HepG2 (cell line): Measurements from ENCODE around the gene SUMO4. TPM values are rescaled to one million over a fixed set of nuclear protein-coding genes. Genes with fewer than 3 reads are reported as not detected.

Experiments used
- CCDC6 ChIP-seq: sonication (generic); formaldehyde crosslinking; IDR thresholded peaks from 2 replicates; pipeline ENCODE4 v1.8.1; 2022; ENCODE audit warnings: mild to moderate bottlenecking, missing genetic modification reagents, moderate library complexity
- CEBPB ChIP-seq: IDR thresholded peaks from 2 replicates; pipeline ENCODE4 v1.6.1; 2011; ENCODE audit warnings: low read depth, low read length, improper control_type of control experiment, borderline replicate concordance
- FOXK1 ChIP-seq: sonication (generic); formaldehyde crosslinking; IDR thresholded peaks from 2 replicates; pipeline ENCODE4 v1.4.0; 2020; ENCODE audit warnings: low read depth, missing genetic modification reagents, borderline replicate concordance
- KDM1A ChIP-seq: IDR thresholded peaks from 2 replicates; pipeline ENCODE4 v1.6.1; 2016; ENCODE audit warnings: missing compliant biosample characterization
- MYNN ChIP-seq: sonication (generic); formaldehyde crosslinking; IDR thresholded peaks from 2 replicates; pipeline ENCODE4 v1.4.0; 2020; ENCODE audit warnings: mild to moderate bottlenecking, low read depth, missing genetic modification reagents
- SMYD3 ChIP-seq: sonication (generic); formaldehyde crosslinking; IDR thresholded peaks from 2 replicates; pipeline ENCODE4 v1.8.1; 2023; ENCODE audit warnings: mild to moderate bottlenecking, missing genetic modification reagents
- SOX13 ChIP-seq, 3 experiments: fragments of 450-650 bp in 1 of 3; sonication (generic) in 1 of 3; formaldehyde crosslinking in 1 of 3; IDR thresholded peaks in 2 of 3; conservative IDR thresholded peaks in 1 of 3; 2 replicates each; pipeline versions ENCODE4 v1.5.0 to v1.6.1; 2016 to 2020; ENCODE audit warnings: antibody characterized with exemption in 1 of 3, mild to moderate bottlenecking in 1 of 3, missing compliant biosample characterization in 1 of 3, missing genetic modification reagents in 1 of 3, moderate library complexity in 1 of 3
- ZIK1 ChIP-seq: sonication (generic); formaldehyde crosslinking; IDR thresholded peaks from 2 replicates; pipeline ENCODE4 v1.5.0; 2020; ENCODE audit warnings: mild to moderate bottlenecking, low read depth, missing genetic modification reagents, borderline replicate concordance
- ZNF256 ChIP-seq: sonication (generic); formaldehyde crosslinking; conservative IDR thresholded peaks from 2 replicates; pipeline ENCODE4 v1.4.0; 2020; ENCODE audit warnings: missing genetic modification reagents
- ZNF501 ChIP-seq: sonication (generic); formaldehyde crosslinking; IDR thresholded peaks from 2 replicates; pipeline ENCODE4 v1.5.1; 2020; ENCODE audit warnings: mild to moderate bottlenecking, moderate library complexity, missing genetic modification reagents
- ZNF674 ChIP-seq: sonication (generic); formaldehyde crosslinking; IDR thresholded peaks from 2 replicates; pipeline ENCODE4 v1.5.0; 2020; ENCODE audit warnings: low read depth, mild to moderate bottlenecking, missing genetic modification reagents
- ZNF768 ChIP-seq: sonication (generic); formaldehyde crosslinking; IDR thresholded peaks from 2 replicates; pipeline ENCODE4 v1.4.0; 2020; ENCODE audit warnings: missing genetic modification reagents
- ZNF839 ChIP-seq: sonication (generic); formaldehyde crosslinking; IDR thresholded peaks from 2 replicates; pipeline ENCODE4 v1.4.0; 2020; ENCODE audit warnings: missing genetic modification reagents, mild to moderate bottlenecking, borderline replicate concordance
- polyA plus RNA-seq, 8 experiments: library from polyadenylated mRNA; depleted of rRNA in 3 of 8; stranded (reverse) in 7 of 8; unstranded in 1 of 8; fragments of >200 nt; fragmentation: Illumina TruSeq in 4 of 8; extraction: Trizol in 4 of 8; gene quantifications; 2 replicates each; pipeline versions ENCODE4 v1.2.1 to v1.2.3, GENCODE V29; 2011 to 2016; ENCODE audit warnings: low read depth in 4 of 8, missing spikeins in 1 of 8, mixed read lengths in 1 of 8; ENCODE audit not compliant: insufficient read depth in 1 of 8
- total RNA-seq, 5 experiments: library from RNA; depleted of rRNA; stranded (reverse); fragments of >200 nt; fragmentation: Illumina TruSeq; extraction: Trizol; gene quantifications; 2 replicates each; pipeline ENCODE4 v1.2.3, GENCODE V29; 2016; ENCODE audit warnings: low read depth in 1 of 5
- TF ChIP-seq, protein P1 (sequence below): sonication (generic); formaldehyde crosslinking; IDR thresholded peaks from 2 replicates; pipeline ENCODE4 v1.8.0; 2022; ENCODE audit warnings: missing genetic modification reagents, low read depth, mild to moderate bottlenecking, borderline replicate concordance
- TF ChIP-seq, protein P2 (sequence below): sonication (generic); formaldehyde crosslinking; IDR thresholded peaks from 2 replicates; pipeline ENCODE4 v1.8.0; 2022; ENCODE audit warnings: mild to moderate bottlenecking, missing genetic modification reagents, borderline replicate concordance
- TF ChIP-seq, protein P3 (sequence below), 2 experiments: IDR thresholded peaks; 2 replicates each; pipeline ENCODE4 v1.6.1; 2011 to 2012; ENCODE audit warnings: low read length in 2 of 2, borderline replicate concordance in 1 of 2, low read depth in 1 of 2, mild to moderate bottlenecking in 1 of 2, moderate library complexity in 1 of 2
- TF ChIP-seq, protein P4 (sequence below): sonication (generic); formaldehyde crosslinking; IDR thresholded peaks from 2 replicates; pipeline ENCODE4 v1.8.0; 2022; ENCODE audit warnings: missing genetic modification reagents, mild to moderate bottlenecking, inconsistent platforms, borderline replicate concordance
- TF ChIP-seq, protein P5 (sequence below): sonication (generic); formaldehyde crosslinking; IDR thresholded peaks from 2 replicates; pipeline ENCODE4 v1.5.0; 2020; ENCODE audit warnings: mild to moderate bottlenecking, missing genetic modification reagents

The SUMO4 gene
- total and polyA plus RNA-seq, 2 of the 13 experiments (the other 11 are each of a cell fraction or from before 2014, with no cell fraction given): 0.22 to 1.2 TPM

DNA sequence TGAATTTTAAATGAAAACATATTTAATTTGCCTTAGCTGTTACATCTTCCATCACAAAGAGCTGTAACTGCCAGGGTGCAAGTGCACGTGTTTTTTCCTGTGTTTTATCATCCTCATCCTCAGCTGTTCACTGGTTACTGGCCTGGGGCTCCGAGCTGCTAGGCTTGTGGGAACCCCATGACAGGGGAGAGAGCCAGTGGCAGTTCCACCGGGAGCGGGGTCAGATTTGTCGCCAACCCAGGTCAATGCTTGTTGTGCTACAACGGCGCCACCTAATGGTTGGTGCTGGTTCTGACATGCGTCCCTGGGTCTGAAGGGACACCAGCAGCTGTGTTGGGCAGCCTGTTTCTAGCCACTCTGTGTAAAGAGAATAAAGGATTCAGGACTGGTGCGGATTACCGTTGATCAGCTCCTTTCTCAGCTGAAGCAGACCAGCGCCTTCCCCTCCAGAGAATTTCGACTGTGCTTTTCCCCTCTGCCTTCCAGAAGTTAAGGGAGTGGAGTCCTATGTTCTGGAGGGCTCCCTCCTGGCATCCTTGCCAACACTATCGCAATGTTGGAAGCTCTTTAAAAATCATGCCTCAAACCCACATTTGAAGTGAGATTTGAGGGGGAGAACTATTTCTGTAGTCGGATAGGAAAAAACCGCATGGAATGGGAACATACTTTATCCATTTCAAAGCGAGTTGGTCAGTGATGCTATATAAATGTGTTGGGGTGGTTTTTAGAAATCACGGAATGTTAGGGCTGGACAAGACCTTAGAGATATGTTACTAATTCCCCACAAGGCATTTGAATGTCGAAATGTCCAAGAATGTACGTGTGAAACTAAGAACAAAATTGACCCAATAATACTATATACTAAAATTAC is 32.1 kb downstream of the SUMO4 start (continued):
- TF ChIP-seq CEBPB (no peak), ZNF674 (CRISPR knock-in tag) (no peak), ZNF768 (CRISPR knock-in tag) (peak; percentile 43; the same call in 1 of the 2 replicates), SMYD3 (CRISPR knock-in tag) (no peak), SOX13 (IDR thresholded peaks at IDR 0.05) (no peak), SOX13 (CRISPR knock-in tag; conservative IDR thresholded peaks at IDR 0.05 in 1 of 2, IDR thresholded peaks at IDR 0.05 in 1 of 2) (peak in 1 of 2 experiments; percentile 29; a peak in 1 of 4 replicates), CCDC6 (CRISPR knock-in tag) (no peak), FOXK1 (CRISPR knock-in tag) (peak; percentile 54; the same call in 1 of the 2 replicates), ZNF501 (CRISPR knock-in tag) (peak; percentile 75), KDM1A (no peak), ZIK1 (0 out of 2 replicates have a peak, but pooled peaks have one; percentile 46), MYNN (CRISPR knock-in tag) (no peak), ZNF839 (CRISPR knock-in tag) (no peak), ZNF256 (no peak)
- TF ChIP-seq, protein P1, sequence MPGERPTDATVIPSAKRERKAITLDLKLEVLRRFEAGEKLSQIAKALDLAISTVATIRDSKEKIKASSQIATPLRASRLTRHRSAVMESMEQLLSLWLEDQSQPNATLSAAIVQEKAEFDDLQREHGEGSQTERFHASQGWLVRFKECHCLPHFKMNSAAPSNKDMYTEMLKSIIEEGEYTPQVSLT (CRISPR knock-in tag): no peak
- TF ChIP-seq, protein P2, sequence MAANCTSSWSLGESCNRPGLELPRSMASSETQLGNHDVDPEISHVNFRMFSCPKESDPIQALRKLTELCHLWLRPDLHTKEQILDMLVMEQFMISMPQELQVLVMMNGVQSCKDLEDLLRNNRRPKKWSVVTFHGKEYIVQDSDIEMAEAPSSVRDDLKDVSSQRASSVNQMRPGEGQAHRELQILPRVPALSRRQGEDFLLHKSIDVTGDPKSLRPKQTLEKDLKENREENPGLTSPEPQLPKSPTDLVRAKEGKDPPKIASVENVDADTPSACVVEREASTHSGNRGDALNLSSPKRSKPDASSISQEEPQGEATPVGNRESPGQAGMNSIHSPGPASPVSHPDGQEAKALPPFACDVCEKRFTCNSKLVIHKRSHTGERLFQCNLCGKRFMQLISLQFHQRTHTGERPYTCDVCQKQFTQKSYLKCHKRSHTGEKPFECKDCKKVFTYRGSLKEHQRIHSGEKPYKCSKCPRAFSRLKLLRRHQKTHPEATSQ (CRISPR knock-in tag): no peak
- TF ChIP-seq, protein P3, sequence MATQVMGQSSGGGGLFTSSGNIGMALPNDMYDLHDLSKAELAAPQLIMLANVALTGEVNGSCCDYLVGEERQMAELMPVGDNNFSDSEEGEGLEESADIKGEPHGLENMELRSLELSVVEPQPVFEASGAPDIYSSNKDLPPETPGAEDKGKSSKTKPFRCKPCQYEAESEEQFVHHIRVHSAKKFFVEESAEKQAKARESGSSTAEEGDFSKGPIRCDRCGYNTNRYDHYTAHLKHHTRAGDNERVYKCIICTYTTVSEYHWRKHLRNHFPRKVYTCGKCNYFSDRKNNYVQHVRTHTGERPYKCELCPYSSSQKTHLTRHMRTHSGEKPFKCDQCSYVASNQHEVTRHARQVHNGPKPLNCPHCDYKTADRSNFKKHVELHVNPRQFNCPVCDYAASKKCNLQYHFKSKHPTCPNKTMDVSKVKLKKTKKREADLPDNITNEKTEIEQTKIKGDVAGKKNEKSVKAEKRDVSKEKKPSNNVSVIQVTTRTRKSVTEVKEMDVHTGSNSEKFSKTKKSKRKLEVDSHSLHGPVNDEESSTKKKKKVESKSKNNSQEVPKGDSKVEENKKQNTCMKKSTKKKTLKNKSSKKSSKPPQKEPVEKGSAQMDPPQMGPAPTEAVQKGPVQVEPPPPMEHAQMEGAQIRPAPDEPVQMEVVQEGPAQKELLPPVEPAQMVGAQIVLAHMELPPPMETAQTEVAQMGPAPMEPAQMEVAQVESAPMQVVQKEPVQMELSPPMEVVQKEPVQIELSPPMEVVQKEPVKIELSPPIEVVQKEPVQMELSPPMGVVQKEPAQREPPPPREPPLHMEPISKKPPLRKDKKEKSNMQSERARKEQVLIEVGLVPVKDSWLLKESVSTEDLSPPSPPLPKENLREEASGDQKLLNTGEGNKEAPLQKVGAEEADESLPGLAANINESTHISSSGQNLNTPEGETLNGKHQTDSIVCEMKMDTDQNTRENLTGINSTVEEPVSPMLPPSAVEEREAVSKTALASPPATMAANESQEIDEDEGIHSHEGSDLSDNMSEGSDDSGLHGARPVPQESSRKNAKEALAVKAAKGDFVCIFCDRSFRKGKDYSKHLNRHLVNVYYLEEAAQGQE (IDR thresholded peaks at IDR 0.05; ENCODE audit: borderline replicate concordance in 1 of 2, low read depth in 1 of 2, low read length in 2 of 2): no peak
- TF ChIP-seq, protein P4, sequence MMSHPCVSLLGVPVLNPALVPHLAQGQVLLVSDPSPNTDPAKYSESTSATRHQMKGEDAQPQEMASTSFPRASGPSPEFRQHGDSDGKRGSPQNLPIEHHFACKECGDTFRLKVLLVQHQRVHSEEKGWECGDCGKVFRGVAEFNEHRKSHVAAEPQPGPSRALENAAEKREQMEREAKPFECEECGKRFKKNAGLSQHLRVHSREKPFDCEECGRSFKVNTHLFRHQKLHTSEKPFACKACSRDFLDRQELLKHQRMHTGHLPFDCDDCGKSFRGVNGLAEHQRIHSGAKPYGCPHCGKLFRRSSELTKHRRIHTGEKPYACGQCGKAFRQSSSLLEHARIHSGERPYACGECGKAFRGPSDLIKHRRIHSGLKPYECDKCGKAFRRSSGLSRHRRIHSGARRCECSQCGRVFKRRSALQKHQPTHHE (CRISPR knock-in tag): no peak
- TF ChIP-seq, protein P5, sequence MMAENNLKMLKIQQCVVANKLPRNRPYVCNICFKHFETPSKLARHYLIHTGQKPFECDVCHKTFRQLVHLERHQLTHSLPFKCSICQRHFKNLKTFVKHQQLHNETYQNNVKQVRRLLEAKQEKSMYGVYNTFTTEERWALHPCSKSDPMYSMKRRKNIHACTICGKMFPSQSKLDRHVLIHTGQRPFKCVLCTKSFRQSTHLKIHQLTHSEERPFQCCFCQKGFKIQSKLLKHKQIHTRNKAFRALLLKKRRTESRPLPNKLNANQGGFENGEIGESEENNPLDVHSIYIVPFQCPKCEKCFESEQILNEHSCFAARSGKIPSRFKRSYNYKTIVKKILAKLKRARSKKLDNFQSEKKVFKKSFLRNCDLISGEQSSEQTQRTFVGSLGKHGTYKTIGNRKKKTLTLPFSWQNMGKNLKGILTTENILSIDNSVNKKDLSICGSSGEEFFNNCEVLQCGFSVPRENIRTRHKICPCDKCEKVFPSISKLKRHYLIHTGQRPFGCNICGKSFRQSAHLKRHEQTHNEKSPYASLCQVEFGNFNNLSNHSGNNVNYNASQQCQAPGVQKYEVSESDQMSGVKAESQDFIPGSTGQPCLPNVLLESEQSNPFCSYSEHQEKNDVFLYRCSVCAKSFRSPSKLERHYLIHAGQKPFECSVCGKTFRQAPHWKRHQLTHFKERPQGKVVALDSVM (CRISPR knock-in tag): no peak
